SK-N-MC (cell line): ENCODE measurements around the gene HOXB4.

Source experiments
- EZH2 ChIP-seq: fragments of 200-600 bp; sonication (generic); IDR thresholded peaks from one replicate; pipeline ENCODE4 v1.6.1; 2017; ENCODE audit warnings: antibody characterized with exemption
- POLR2AphosphoS5 ChIP-seq: IDR thresholded peaks from 2 replicates; pipeline ENCODE4 v1.6.1; 2012; ENCODE audit warnings: mild to moderate bottlenecking, low read depth, low read length, borderline replicate concordance

GRCh38 chr17:48544349-48545021 is 33.7 kb downstream of the HOXB4 start:
- TF ChIP-seq EZH2 (no peak), POLR2AphosphoS5 (no peak)
